Activated naive CD8-positive, alpha-beta T cell treated with anti-CD3 and anti-CD28 coated beads, Interleukin-2, amount 10 ng/mL, durations not matched to agents 7 days and 5 days (primary cell): ENCODE data around the gene SART1. TPM values are rescaled to one million over a fixed set of nuclear protein-coding genes. Genes with fewer than 3 reads are reported as not detected.
A peak's percentile ranks its signal among the peaks of the same experiment; 100 is the strongest.
"Not testable (repeated sequence)": the region's sequence is repeated elsewhere in the genome, so short reads cannot be mapped to it uniquely, and the experiment has no call there.

Experiments used
- ATAC-seq: fragments of 150-1000 bp; cut with Tn5 transposase; one replicate; pipeline ENCODE4 v1.10.0; 2021; ENCODE audit warnings: low read depth, moderate library complexity
- POLR2A ChIA-PET: fragments of 350-600 bp; sonication (Branson Sonifier 250); formaldehyde crosslinking; loops from one replicate; lab custom pipeline; 2021; ENCODE audit warnings: antibody characterized with exemption; lab: Charles Lee
- DNase-seq: peaks from one replicate; pipeline ENCODE4 v3.0.0; 2021
- H3K27ac Mint-ChIP-seq: one replicate; pipeline ENCODE4 v1.8.0; 2022; ENCODE audit warnings: mild to moderate bottlenecking, mixed read lengths
- H3K27me3 Mint-ChIP-seq: one replicate; pipeline ENCODE4 v1.8.0; 2022; ENCODE audit warnings: mild to moderate bottlenecking, moderate library complexity, mixed read lengths
- H3K36me3 Mint-ChIP-seq: one replicate; pipeline ENCODE4 v1.8.0; 2021; ENCODE audit warnings: mild to moderate bottlenecking, mixed read lengths
- H3K4me1 Mint-ChIP-seq: one replicate; pipeline ENCODE4 v1.8.0; 2021; ENCODE audit warnings: mixed read lengths
- H3K4me3 Mint-ChIP-seq: one replicate; pipeline ENCODE4 v1.8.0; 2022; ENCODE audit warnings: mild to moderate bottlenecking, moderate library complexity, mixed read lengths
- H3K9me3 Mint-ChIP-seq: one replicate; pipeline ENCODE4 v1.8.0; 2021; ENCODE audit warnings: mixed read lengths
- total RNA-seq, 2 experiments: library from RNA; stranded (reverse); gene quantifications; one replicate each; pipeline ENCODE4 v1.2.3, GENCODE V29; 2021

The SART1 gene
- total RNA-seq, 2 experiments from 2014 or later: 79.3 to 83.5 TPM

DNA sequence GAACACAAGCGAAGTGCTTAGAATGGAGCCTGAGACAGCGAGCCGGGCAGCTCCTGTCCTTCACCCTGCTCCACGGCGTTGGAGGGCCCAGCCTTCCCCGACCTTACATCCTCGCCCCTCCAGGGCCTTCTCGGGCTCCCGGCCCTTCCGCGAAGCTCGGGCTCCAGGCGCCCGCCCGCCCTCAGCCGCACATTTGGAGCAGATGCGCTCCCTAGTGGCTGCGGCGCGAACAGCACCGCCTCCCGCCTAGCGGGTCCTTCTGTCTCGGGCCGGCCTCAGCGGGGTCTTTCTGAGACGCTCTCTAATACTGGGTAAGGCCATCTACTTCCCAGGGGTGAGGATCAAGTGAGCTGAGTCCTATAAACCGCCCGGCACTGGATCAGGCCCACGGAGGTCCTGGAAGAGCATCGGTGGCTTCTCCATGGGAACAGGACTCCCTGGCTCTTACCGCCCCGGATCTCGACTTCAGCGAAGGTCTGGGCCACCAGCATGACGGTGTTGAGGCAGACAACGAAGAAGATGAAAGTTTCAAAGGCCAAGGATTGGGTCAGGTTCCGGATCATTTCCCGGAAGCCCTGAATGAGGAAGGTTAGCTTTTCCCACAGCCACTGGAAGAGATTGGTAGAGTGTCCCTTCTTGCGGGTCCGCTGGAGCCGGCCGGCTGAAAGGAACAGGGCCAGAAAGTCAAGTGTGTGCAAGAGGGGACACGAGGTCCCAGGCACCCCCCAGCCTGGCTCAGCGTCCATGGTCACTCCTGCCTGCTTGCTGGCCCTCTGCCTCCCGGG, 61.1 kb downstream of the SART1 start:
- Mint-ChIP-seq H3K9me3 (no peaks in the 10 kb centered on the region), H3K4me3 (peak overlapping the region; percentile 55), H3K4me1 (peaks cover 8% of the 10 kb centered on the region), H3K36me3 (no peaks in the 10 kb centered on the region), H3K27ac (peak overlapping the region; percentile 24), H3K27me3 (peaks cover 5% of the 10 kb centered on the region)
- DNase-seq (peak; percentile 91), ATAC-seq (peak; percentile 89)
- POLR2A ChIA-PET: interaction anchor here (0.6 to 1.8 kb wide), 4 partner anchors 20 to 325 kb away, joined by 3 to 6 read pairs (median 5); partner anchors contain the start of genes BANF1 and SF3B2

DNA sequence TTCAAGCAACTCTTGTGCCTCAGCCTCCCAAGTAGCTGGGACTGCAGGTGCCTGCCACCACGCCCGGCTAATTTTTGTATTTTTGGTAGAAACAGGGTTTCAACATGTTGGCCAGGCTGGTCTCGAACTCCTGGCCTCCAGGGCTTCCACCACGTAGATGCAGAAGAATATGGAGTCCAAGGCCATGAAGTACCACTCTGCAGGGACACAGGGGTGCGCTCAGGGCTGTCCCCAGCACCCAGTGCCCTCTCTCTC, 61.6 kb downstream of the SART1 start:
- not testable (repeated sequence) for H3K36me3 Mint-ChIP-seq, DNase-seq, H3K27me3 Mint-ChIP-seq, H3K4me3 Mint-ChIP-seq, H3K4me1 Mint-ChIP-seq, H3K9me3 Mint-ChIP-seq, ATAC-seq, H3K27ac Mint-ChIP-seq
- POLR2A ChIA-PET: interaction anchor here (0.8 to 1.8 kb wide), 2 partner anchors 29 to 312 kb away, joined by 3 to 5 read pairs; partner anchors contain the start of gene SF3B2

- H3K9me3 Mint-ChIP-seq: no peaks in the 10 kb centered on the region
- DNase-seq (no peak), ATAC-seq (no peak)
- POLR2A ChIA-PET: no interaction called here
- no peaks in the 10 kb centered on the region for H3K36me3 Mint-ChIP-seq
- no peak within 1 kb of the TSS for H3K4me3 Mint-ChIP-seq
- H3K4me1 Mint-ChIP-seq: peaks cover 6% of the 10 kb centered on the region
- no peak within 1 kb of the TSS for H3K27ac Mint-ChIP-seq
- peaks cover 11% of the 10 kb centered on the region for H3K27me3 Mint-ChIP-seq
Observed at GRCh38 chr11:66026017-66026529, 64.5 kb downstream of the SART1 start, which contains the start of gene CATSPER1. Gene CATSPER1 (minus strand): TSS chr11:66026479. CDS start chr11:66026379, 100 bp downstream.

Other genes starting within 250 kb of the SART1 start
- gene KAT5, start 249.5 kb upstream of the SART1 start, total RNA-seq: 10 to 100 TPM; 75.6 to 82.6 TPM
- 10 to 100 TPM; 74.8 to 84.2 TPM for gene RNASEH2C, start 240.9 kb upstream of the SART1 start, total RNA-seq
- 10 to 100 TPM; 27.9 to 29.0 TPM for gene AP5B1, start 180.8 kb upstream of the SART1 start, total RNA-seq
- under 1 TPM; 0.14 to 0.17 TPM for gene OVOL1, start 174.7 kb upstream of the SART1 start, total RNA-seq
- 1 to 10 TPM; 2.6 to 3.6 TPM for gene SNX32, start 127.8 kb upstream of the SART1 start, total RNA-seq
- gene CFL1, start 103.6 kb upstream of the SART1 start, total RNA-seq: 1,000 to 10,000 TPM; 1,357 to 1,424 TPM
- 100 to 1,000 TPM; 102 to 110 TPM for gene MUS81, start 101.3 kb upstream of the SART1 start, total RNA-seq
- 10 to 100 TPM; 15.3 to 20.0 TPM for gene EFEMP2, start 88.9 kb upstream of the SART1 start, total RNA-seq
- gene CTSW, start 81.9 kb upstream of the SART1 start, total RNA-seq: 100 to 1,000 TPM; 161 to 175 TPM
- gene FIBP, start 73.3 kb upstream of the SART1 start, total RNA-seq: 10 to 100 TPM; 78.2 to 82.9 TPM
- 10 to 100 TPM; 59.8 to 66.3 TPM for gene CCDC85B, start 71.1 kb upstream of the SART1 start, total RNA-seq
- gene FOSL1, start 61.3 kb upstream of the SART1 start, total RNA-seq: 1 to 10 TPM; 1.9 to 2.0 TPM
- 10 to 100 TPM; 39.8 to 42.8 TPM for gene C11orf68, start 42.7 kb upstream of the SART1 start, total RNA-seq
- gene DRAP1, start 42.3 kb upstream of the SART1 start, total RNA-seq: 100 to 1,000 TPM; 225 to 259 TPM
- not detected for gene TSGA10IP, start 16.3 kb upstream of the SART1 start, total RNA-seq
- gene EIF1AD, start 40.4 kb downstream of the SART1 start, total RNA-seq: 10 to 100 TPM; 53.4 to 57.5 TPM
- gene BANF1, start 40.8 kb downstream of the SART1 start, total RNA-seq: 100 to 1,000 TPM; 183 to 187 TPM
- gene CST6, start 50.3 kb downstream of the SART1 start, total RNA-seq: not detected
- gene CATSPER1, start 64.7 kb downstream of the SART1 start, total RNA-seq: not detected
- gene GAL3ST3, start 87.4 kb downstream of the SART1 start, total RNA-seq: under 1 TPM; 0.14 to 0.44 TPM
- gene SF3B2, start 90.6 kb downstream of the SART1 start, total RNA-seq: 100 to 1,000 TPM; 231 to 246 TPM
- 100 to 1,000 TPM; 138 to 162 TPM for gene PACS1, start 108.5 kb downstream of the SART1 start, total RNA-seq